ENCODE measurements around the gene DHX16.

DNA sequence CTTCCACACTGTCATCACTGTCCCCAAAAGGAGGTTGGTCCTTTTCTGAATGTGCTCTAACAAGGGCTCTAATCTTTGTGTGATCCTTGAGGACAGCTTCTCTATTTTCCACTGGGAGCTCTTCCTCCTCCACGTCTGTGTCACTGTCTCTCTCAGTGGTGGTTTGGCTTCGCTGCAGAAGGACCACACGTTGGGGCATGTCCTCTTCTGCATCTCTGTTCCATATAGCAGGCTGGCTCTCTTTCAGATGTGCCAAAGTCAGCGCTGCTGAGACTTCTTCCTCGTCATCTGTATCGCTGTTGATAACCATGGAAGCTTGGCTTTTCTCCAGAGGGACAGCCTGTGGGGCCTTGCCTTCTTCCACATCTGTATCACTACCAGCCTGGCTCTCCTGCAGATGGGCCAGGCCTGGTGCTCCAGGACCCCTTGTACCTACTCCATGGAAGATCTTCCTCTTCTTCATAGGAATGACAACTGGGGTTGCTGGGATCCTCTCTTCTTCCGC is 39.7 kb upstream of the DHX16 start:
- no peak for TF ChIP-seq POLR2A (IDR thresholded peaks at IDR 0.05)
- TF ChIP-seq EP300 (IDR thresholded peaks at IDR 0.05) = no peak
- TF ChIP-seq, protein P1, sequence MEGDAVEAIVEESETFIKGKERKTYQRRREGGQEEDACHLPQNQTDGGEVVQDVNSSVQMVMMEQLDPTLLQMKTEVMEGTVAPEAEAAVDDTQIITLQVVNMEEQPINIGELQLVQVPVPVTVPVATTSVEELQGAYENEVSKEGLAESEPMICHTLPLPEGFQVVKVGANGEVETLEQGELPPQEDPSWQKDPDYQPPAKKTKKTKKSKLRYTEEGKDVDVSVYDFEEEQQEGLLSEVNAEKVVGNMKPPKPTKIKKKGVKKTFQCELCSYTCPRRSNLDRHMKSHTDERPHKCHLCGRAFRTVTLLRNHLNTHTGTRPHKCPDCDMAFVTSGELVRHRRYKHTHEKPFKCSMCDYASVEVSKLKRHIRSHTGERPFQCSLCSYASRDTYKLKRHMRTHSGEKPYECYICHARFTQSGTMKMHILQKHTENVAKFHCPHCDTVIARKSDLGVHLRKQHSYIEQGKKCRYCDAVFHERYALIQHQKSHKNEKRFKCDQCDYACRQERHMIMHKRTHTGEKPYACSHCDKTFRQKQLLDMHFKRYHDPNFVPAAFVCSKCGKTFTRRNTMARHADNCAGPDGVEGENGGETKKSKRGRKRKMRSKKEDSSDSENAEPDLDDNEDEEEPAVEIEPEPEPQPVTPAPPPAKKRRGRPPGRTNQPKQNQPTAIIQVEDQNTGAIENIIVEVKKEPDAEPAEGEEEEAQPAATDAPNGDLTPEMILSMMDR (IDR thresholded peaks at IDR 0.05) = no peak
- TF ChIP-seq POLR2AphosphoS5 (IDR thresholded peaks at IDR 0.05) = no peak

Measured in stomach (tissue), 4 donors.